Astrocyte (in vitro differentiated cells and primary cell): Measurements from ENCODE around the gene DNAL1. TPM values are rescaled to one million over a fixed set of nuclear protein-coding genes. Genes with fewer than 3 reads are reported as not detected.

Source experiments
- DNase-seq: peaks from one replicate; pipeline ENCODE4 v3.0.0-alpha.2; 2010; ENCODE audit warnings: low read depth
- FAIRE-seq: peaks from 2 replicates; lab custom pipeline; 2011; peaks lifted over from hg19 to GRCh38; lab: Jason Lieb, UNC
- H2AFZ ChIP-seq: 2 replicates; pipeline ENCODE4 v1.6.0; 2012; ENCODE audit warnings: low read depth, low read length, inconsistent platforms
- H3K27ac ChIP-seq: 2 replicates; pipeline ENCODE4 v1.5.1; 2011; ENCODE audit warnings: low read depth, low read length, inconsistent platforms
- H3K27me3 ChIP-seq: 2 replicates; pipeline ENCODE4 v1.6.0; 2011; ENCODE audit warnings: low read length, inconsistent platforms; ENCODE audit not compliant: insufficient read depth
- H3K36me3 ChIP-seq: 2 replicates; pipeline ENCODE4 v1.5.1; 2011; ENCODE audit warnings: low read length, inconsistent platforms; ENCODE audit not compliant: insufficient read depth
- H3K4me1 ChIP-seq: 2 replicates; pipeline ENCODE4 v1.5.1; 2011; ENCODE audit warnings: low read length, inconsistent platforms; ENCODE audit not compliant: insufficient read depth
- H3K4me2 ChIP-seq: 2 replicates; pipeline ENCODE4 v1.6.0; 2012; ENCODE audit warnings: low read length, inconsistent platforms
- H3K4me3 ChIP-seq: 2 replicates; pipeline ENCODE4 v1.5.1; 2011; ENCODE audit warnings: low read depth, mild to moderate bottlenecking, low read length, inconsistent platforms; ENCODE audit not compliant: insufficient read depth
- H3K79me2 ChIP-seq: 2 replicates; pipeline ENCODE4 v1.6.0; 2012; ENCODE audit warnings: mild to moderate bottlenecking, low read length, inconsistent platforms; ENCODE audit not compliant: insufficient read depth
- H3K9ac ChIP-seq: 2 replicates; pipeline ENCODE4 v1.6.0; 2012; ENCODE audit warnings: mild to moderate bottlenecking, low read length, inconsistent platforms
- H3K9me3 ChIP-seq: 2 replicates; pipeline ENCODE4 v1.5.1; 2012; ENCODE audit warnings: low read depth, mild to moderate bottlenecking, low read length, inconsistent platforms; ENCODE audit not compliant: insufficient read depth
- H4K20me1 ChIP-seq: 2 replicates; pipeline ENCODE4 v1.6.0; 2012; ENCODE audit warnings: low read length, inconsistent platforms; ENCODE audit not compliant: insufficient read depth
- H3K27ac Mint-ChIP-seq: one replicate; pipeline ENCODE4 v1.8.0; 2021; ENCODE audit warnings: mild to moderate bottlenecking, mixed read lengths; ENCODE audit not compliant: unreplicated experiment
- H3K27me3 Mint-ChIP-seq: one replicate; pipeline ENCODE4 v1.8.0; 2021; ENCODE audit warnings: low read depth, mixed read lengths; ENCODE audit not compliant: unreplicated experiment
- H3K36me3 Mint-ChIP-seq: one replicate; pipeline ENCODE4 v1.8.0; 2021; ENCODE audit warnings: low read depth, mixed read lengths; ENCODE audit not compliant: unreplicated experiment
- H3K4me1 Mint-ChIP-seq: one replicate; pipeline ENCODE4 v1.8.0; 2021; ENCODE audit warnings: low read depth, mixed read lengths; ENCODE audit not compliant: unreplicated experiment
- H3K4me3 Mint-ChIP-seq: one replicate; pipeline ENCODE4 v1.8.0; 2021; ENCODE audit warnings: mild to moderate bottlenecking, moderate library complexity, mixed read lengths; ENCODE audit not compliant: unreplicated experiment
- H3K9me3 Mint-ChIP-seq: one replicate; pipeline ENCODE4 v1.8.0; 2021; ENCODE audit warnings: mild to moderate bottlenecking, mixed read lengths; ENCODE audit not compliant: unreplicated experiment
- CTCF ChIP-seq: IDR thresholded peaks from 2 replicates; pipeline ENCODE4 v1.5.1; 2011; ENCODE audit warnings: low read depth, mild to moderate bottlenecking, inconsistent platforms, low read length, moderate library complexity; ENCODE audit not compliant: insufficient read depth
- EZH2 ChIP-seq: IDR thresholded peaks from 2 replicates; pipeline ENCODE4 v1.6.1; 2012; ENCODE audit warnings: mild to moderate bottlenecking, low read length, inconsistent platforms; ENCODE audit not compliant: insufficient read depth
- total RNA-seq: library from RNA; stranded (reverse); gene quantifications from 2 replicates; pipeline ENCODE4 v1.2.1, GENCODE V29; 2021

DNAL1 gene
- total RNA-seq, 1 donor from 2014 or later, result 24.9 TPM

GRCh38 chr14:73717266-73717665, 72.5 kb downstream of the DNAL1 start:
- Histone ChIP-seq H3K9ac (no peak overlapping the region), H3K4me3 (no peak overlapping the region), H3K4me1 (peaks cover 25% of the 10 kb centered on the region), H3K9me3 (no peaks in the 10 kb centered on the region), H2AFZ (no peak overlapping the region), H4K20me1 (peaks cover 26% of the 10 kb centered on the region), H3K79me2 (peaks cover 30% of the 10 kb centered on the region), H3K27me3 (no peaks in the 10 kb centered on the region), H3K36me3 (peaks cover 30% of the 10 kb centered on the region), H3K4me2 (peak overlapping the region; percentile 65), H3K27ac (no peak overlapping the region)
- Mint-ChIP-seq H3K27me3 (no peaks in the 10 kb centered on the region), H3K27ac (peak overlapping the region; percentile 69), H3K4me1 (peaks cover 24% of the 10 kb centered on the region), H3K36me3 (peaks cover 18% of the 10 kb centered on the region), H3K9me3 (no peaks in the 10 kb centered on the region), H3K4me3 (peak overlapping the region; percentile 34)
- FAIRE-seq (no peak), DNase-seq (no peak)
- TF ChIP-seq EZH2, result no peak
- no peak for TF ChIP-seq CTCF

- peak overlapping the region; percentile 74 for H3K4me3 Mint-ChIP-seq
- no peak overlapping the region for H3K27ac ChIP-seq
- DNase-seq (no peak), FAIRE-seq (no peak)
- H3K4me2 ChIP-seq, result peak overlapping the region; percentile 65
- TF ChIP-seq EZH2 (no peak), CTCF (no peak)
- H3K4me1 ChIP-seq, result peaks cover 21% of the 10 kb centered on the region
- peaks cover 24% of the 10 kb centered on the region for H3K79me2 ChIP-seq
- no peaks in the 10 kb centered on the region for H3K27me3 Mint-ChIP-seq
- peak overlapping the region; percentile 92 for H3K27ac Mint-ChIP-seq
- H4K20me1 ChIP-seq, result peaks cover 20% of the 10 kb centered on the region
- no peaks in the 10 kb centered on the region for H3K9me3 Mint-ChIP-seq
- H3K4me1 Mint-ChIP-seq, result peaks cover 23% of the 10 kb centered on the region
- H2AFZ ChIP-seq, result no peak overlapping the region
- no peaks in the 10 kb centered on the region for H3K9me3 ChIP-seq
- peaks cover 17% of the 10 kb centered on the region for H3K36me3 Mint-ChIP-seq
- H3K36me3 ChIP-seq, result peaks cover 36% of the 10 kb centered on the region
- no peaks in the 10 kb centered on the region for H3K27me3 ChIP-seq
- peak overlapping the region; percentile 18 for H3K9ac ChIP-seq
- no peak overlapping the region for H3K4me3 ChIP-seq
Observed at GRCh38 chr14:73717711-73718417, 73.1 kb downstream of the DNAL1 start.
